ENCODE measurements around the gene POU2F1.
A peak's percentile ranks its signal among the peaks of the same experiment; 100 is the strongest.

The POU2F1 gene

GRCh38 chr1:167273027-167273800 is 52.5 kb downstream of the POU2F1 start:
- DNase-seq: peak; percentile 55

- no peak for DNase-seq
Observed at GRCh38 chr1:167274061-167274460, 53.4 kb downstream of the POU2F1 start.

- no peak for DNase-seq
Observed at GRCh38 chr1:167276969-167277368, 56.3 kb downstream of the POU2F1 start.

GRCh38 chr1:167278497-167278896 is 57.8 kb downstream of the POU2F1 start:
- DNase-seq: no peak

GRCh38 chr1:167280912-167281311 is 60.2 kb downstream of the POU2F1 start:
- no peak for DNase-seq

GRCh38 chr1:167288390-167289074 is 67.8 kb downstream of the POU2F1 start:
- DNase-seq: no peak

- no peak for DNase-seq
Observed at GRCh38 chr1:167289075-167289442, 68.4 kb downstream of the POU2F1 start.

- no peak for DNase-seq
Observed at GRCh38 chr1:167289966-167290365, 69.3 kb downstream of the POU2F1 start.

- DNase-seq: no peak
Observed at GRCh38 chr1:167291539-167292185, 71.0 kb downstream of the POU2F1 start.

GRCh38 chr1:167292216-167292615 is 71.5 kb downstream of the POU2F1 start:
- no peak for DNase-seq

GRCh38 chr1:167293057-167293456 is 72.4 kb downstream of the POU2F1 start:
- DNase-seq: no peak

GRCh38 chr1:167294528-167294927 is 73.8 kb downstream of the POU2F1 start:
- DNase-seq: no peak

GRCh38 chr1:167297222-167298214 is 76.8 kb downstream of the POU2F1 start:
- no peak for DNase-seq

GRCh38 chr1:167298325-167298724 is 77.6 kb downstream of the POU2F1 start:
- no peak for DNase-seq

GRCh38 chr1:167301355-167301754 is 80.7 kb downstream of the POU2F1 start:
- DNase-seq: no peak

- DNase-seq: no peak
Observed at GRCh38 chr1:167304165-167304564, 83.5 kb downstream of the POU2F1 start.

GRCh38 chr1:167305059-167305705 is 84.5 kb downstream of the POU2F1 start:
- no peak for DNase-seq

- no peak for DNase-seq
Observed at GRCh38 chr1:167305706-167306277, 85.1 kb downstream of the POU2F1 start.

- peak; percentile 35 for DNase-seq
Observed at GRCh38 chr1:167310732-167311131, 90.0 kb downstream of the POU2F1 start.

- DNase-seq: no peak
Observed at GRCh38 chr1:167312871-167313270, 92.2 kb downstream of the POU2F1 start.

- DNase-seq: no peak
Observed at GRCh38 chr1:167314671-167315070, 94.0 kb downstream of the POU2F1 start.

- DNase-seq: no peak
Observed at GRCh38 chr1:167317463-167317862, 96.8 kb downstream of the POU2F1 start.

Measured in eye (tissue), 1 donor.